Activated CD4-positive, alpha-beta T cell treated with anti-CD3 and anti-CD28 coated beads, Interleukin-2, amount 50 U/mL, for 1 hour (primary cell): Measurements from ENCODE around the gene RAET1E.
"Not testable (repeated sequence)": the region's sequence is repeated elsewhere in the genome, so short reads cannot be mapped to it uniquely, and the experiment has no call there.

Experiments
- DNase-seq: peaks from one replicate; pipeline ENCODE4 v3.0.0-alpha.2; 2020

Gene RAET1E, protein sequence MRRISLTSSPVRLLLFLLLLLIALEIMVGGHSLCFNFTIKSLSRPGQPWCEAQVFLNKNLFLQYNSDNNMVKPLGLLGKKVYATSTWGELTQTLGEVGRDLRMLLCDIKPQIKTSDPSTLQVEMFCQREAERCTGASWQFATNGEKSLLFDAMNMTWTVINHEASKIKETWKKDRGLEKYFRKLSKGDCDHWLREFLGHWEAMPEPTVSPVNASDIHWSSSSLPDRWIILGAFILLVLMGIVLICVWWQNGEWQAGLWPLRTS

GRCh38 chr6:149897855-149898744 is at the start of gene RAET1E:
TSS of gene RAET1E (minus strand) at chr6:149898113. CDS start at chr6:149890901, 7,212 bp downstream.
- DNase-seq: no peak

DNA sequence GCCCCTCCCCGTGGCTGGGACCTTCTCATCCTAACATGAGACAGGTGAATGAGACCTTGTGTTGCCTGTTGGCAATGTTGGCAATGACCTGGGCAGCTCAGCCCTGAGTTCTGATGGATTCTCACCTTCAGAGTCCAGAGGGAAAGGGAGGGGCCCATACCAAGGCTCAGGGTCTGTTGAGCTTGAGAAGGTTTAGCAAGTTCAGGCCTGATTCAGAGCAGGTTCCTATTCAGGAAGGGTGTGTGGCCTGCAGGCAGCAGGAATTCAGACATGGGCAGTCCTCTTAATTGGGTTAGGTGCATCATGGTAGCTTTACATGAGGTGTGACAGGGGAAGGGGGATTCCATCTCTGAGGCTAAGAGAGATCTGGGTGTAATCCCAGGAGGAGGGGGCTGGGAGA is 49.6 kb upstream of the RAET1E start:
- not testable (repeated sequence) for DNase-seq

- not testable (repeated sequence) for DNase-seq
Observed at GRCh38 chr6:149946631-149947030, 48.7 kb upstream of the RAET1E start.

DNA sequence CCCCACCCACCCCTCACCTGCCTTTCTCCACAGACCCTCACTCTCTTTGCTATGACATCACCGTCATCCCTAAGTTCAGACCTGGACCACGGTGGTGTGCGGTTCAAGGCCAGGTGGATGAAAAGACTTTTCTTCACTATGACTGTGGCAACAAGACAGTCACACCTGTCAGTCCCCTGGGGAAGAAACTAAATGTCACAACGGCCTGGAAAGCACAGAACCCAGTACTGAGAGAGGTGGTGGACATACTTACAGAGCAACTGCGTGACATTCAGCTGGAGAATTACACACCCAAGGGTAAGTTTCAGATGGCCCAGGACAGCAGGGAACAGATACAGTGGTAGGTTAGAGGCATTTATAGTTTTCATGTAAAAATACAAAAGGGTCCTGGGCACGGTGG is 47.4 kb upstream of the RAET1E start:
- DNase-seq: not testable (repeated sequence)

GRCh38 chr6:149943321-149943720 is 45.4 kb upstream of the RAET1E start:
- DNase-seq: not testable (repeated sequence)

GRCh38 chr6:149942461-149942829 is 44.5 kb upstream of the RAET1E start:
- no peak for DNase-seq

- DNase-seq: peak; percentile 90
Observed at GRCh38 chr6:149941583-149942460, 43.9 kb upstream of the RAET1E start, which contains the start of gene ULBP2. TSS of gene ULBP2 (plus strand) at chr6:149942014. CDS start at chr6:149942073, 59 bp downstream.

- no peak for DNase-seq
Observed at GRCh38 chr6:149940672-149940982, 42.7 kb upstream of the RAET1E start.

GRCh38 chr6:149939909-149940671 is 42.2 kb upstream of the RAET1E start:
- DNase-seq: no peak

- no peak for DNase-seq
Observed at GRCh38 chr6:149939356-149939648, 41.4 kb upstream of the RAET1E start.

GRCh38 chr6:149938571-149939355 is 40.9 kb upstream of the RAET1E start:
- peak; percentile 39 for DNase-seq

DNA sequence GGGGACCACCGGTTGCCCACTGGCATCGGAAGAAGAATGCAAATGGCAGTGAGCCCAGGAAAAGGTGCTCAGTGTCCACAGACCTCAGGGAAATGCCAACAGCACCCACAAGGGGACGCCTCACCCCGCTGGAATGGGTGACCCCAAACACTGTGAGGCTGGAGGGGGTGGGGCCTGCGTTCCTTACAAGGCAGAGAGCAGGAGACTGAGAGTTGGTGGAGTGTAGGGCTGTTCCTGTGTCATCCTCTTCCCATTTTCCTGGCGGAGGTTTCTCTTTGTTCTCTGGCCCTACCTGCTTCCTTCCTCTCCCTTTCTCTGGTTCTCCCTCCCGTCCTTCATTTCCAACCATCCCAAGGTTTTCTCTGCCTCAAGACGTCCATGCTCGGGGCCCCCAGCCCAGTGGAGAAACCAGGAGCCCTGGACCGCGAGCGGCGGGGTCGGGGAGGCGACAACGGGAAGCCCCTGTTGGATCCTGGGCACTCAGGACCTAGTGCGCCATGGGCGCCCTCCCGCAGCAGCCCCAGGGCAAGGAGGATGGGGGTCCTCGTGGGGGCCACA is 40.2 kb upstream of the RAET1E start:
- DNase-seq: not testable (repeated sequence)

GRCh38 chr6:149936743-149937142 is 38.8 kb upstream of the RAET1E start:
- no peak for DNase-seq

DNA sequence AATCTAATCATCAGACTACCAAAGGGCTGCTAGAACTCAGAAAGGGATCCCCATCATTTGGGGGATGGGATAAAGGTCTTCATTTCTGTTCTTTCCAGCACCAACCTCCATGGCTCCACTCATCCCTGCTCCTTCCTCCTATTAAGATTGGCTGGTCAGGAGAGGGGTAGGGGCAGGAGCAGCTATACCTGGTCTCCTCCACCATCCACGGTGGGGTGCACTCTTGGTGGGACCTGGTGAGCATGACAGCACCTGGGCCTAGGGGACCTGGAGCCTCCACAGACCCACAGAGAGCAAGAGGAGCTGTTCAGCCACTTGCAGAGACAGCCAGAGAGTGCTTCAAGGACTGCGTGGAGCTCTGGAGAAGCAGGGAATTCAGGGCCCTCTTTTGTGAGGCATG is 37.8 kb upstream of the RAET1E start:
- DNase-seq: no peak

DNA sequence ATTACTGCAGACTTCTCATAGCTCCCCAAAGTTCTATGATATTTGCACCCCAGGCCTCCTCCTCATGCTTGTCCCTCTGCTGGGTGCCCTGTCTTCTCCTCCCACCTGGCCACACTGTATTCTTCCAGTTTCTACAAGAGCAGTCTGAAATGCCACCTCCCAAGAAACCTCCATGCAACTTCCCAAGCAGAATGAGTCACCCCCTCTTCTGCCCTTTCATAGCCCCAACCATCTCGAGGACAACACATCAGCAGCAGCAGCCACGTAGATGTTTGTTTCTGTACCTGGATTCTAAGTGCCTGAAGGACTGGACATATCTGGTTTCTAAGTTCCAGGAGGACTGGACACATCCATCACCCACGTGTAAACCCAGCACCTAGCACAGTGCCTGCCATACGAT is 37.3 kb upstream of the RAET1E start:
- no peak for DNase-seq

- peak; percentile 73 for DNase-seq
Observed at GRCh38 chr6:149934249-149935156, 36.6 kb upstream of the RAET1E start.

GRCh38 chr6:149933461-149933860 is 35.5 kb upstream of the RAET1E start:
- DNase-seq: no peak

DNA sequence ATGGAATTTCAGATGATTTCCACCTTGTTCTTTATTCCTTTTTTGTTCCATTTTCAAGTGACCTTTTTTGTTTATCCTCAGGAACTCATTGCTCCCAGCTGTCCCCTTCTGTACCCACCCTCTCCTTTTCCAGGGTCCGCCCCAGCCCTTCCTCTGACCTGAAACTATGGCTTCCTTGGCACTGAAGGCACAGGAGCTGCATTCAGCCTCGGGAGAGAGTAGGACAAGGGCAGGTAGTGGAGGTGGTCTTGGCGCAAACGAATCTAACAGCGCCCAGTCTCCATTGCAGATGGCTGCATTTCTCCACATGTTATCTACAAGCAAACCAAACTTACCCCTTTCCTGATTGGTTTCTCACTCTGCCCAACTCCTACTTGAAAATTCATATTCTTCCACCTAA is 35.1 kb upstream of the RAET1E start:
- DNase-seq: no peak

GRCh38 chr6:149931501-149931900 is 33.6 kb upstream of the RAET1E start:
- no peak for DNase-seq

GRCh38 chr6:149929422-149929821 is 31.5 kb upstream of the RAET1E start:
- no peak for DNase-seq
